GM12874 (cell line): ENCODE measurements around the gene BNIP3.

ENCODE experiments used
- CTCF ChIP-seq: IDR thresholded peaks from 2 replicates; pipeline ENCODE4 v1.5.1; 2011; ENCODE audit warnings: low read depth, mild to moderate bottlenecking, control low read depth, low read length, moderate library complexity; ENCODE audit not compliant: insufficient read depth

BNIP3 gene

DNA sequence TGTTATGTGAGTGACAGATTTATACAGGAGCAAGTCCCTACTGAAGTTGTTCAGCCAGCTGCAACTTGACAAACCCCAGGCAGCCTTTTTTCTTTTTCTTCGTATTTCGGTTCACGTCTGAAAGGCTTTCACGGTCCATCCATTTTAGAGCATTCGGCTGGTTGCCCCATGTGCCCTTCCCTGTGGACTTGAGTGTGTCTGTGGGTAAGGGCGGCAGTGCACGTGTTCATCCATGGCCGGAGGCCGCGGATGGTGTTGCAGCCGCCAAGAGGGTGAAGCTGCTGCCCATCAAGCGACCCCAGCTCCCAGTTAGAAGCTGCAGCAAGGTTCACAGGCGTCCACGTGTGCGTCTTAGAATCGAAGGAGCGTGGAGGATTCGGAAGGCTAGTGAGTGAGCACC, 45.0 kb downstream of the BNIP3 start:
- no peak for TF ChIP-seq CTCF

DNA sequence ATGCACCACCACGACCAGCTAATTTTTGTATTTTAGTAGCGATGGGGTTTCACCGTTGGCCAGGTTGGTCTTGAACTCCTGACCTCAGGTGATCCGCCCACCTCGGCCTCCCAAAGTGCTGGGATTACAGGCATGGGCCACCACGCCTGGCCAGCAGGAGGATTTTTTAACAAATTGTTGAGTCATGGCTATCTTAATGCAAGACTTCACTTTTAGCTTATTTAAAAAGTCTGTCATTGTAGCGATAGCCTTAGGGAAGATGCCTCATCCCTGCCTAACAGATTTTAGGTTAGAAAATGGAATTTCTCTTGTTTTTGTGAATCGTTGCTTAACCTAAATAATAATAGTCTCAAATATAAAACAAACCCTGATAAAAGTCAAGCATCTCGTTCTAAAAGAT, 45.4 kb downstream of the BNIP3 start:
- no peak for TF ChIP-seq CTCF

DNA sequence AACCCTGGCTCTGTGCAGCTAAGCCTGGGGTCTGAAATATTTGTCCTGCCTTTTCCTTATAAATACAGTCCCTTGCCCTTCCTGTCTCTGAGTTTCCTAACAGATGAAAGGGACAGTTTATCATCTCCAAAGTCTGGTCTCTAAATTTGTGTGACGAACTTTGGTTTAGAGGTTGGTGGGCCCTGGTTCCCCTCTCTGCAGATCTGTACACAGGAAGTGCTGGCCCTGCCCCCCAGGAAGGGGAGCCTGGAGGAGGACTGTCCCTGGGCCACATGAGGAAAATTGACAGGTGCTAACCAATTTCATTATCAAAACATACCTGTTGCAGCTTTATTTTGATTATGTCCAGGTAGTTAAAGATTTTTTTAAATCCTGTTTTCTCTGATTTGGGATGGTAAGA, 46.5 kb downstream of the BNIP3 start:
- TF ChIP-seq CTCF: no peak

GRCh38 chr10:131934769-131935168, 47.0 kb downstream of the BNIP3 start:
- TF ChIP-seq CTCF: no peak

DNA sequence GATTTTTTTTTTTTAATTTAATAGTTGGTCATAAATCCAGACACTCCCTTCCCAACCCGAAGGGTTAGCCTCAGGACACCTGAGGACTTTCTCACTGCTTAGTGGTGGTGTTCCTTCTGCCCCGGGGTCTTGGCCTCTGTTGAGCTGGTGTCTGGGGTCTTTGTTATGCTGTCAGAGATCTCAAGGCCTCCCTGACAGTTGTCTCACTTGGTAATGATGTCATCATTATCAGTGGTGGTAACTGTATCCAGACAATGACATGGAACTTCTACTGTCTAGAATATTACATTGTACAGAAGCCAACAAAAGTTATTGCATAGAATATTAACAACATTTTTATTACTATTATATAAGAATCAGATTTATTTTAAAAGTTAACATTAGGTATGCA, 48.0 kb downstream of the BNIP3 start:
- TF ChIP-seq CTCF: no peak

- TF ChIP-seq CTCF: no peak
These were observed 48.6 kb downstream of the BNIP3 start for GRCh38 chr10:131933016-131933695.

DNA sequence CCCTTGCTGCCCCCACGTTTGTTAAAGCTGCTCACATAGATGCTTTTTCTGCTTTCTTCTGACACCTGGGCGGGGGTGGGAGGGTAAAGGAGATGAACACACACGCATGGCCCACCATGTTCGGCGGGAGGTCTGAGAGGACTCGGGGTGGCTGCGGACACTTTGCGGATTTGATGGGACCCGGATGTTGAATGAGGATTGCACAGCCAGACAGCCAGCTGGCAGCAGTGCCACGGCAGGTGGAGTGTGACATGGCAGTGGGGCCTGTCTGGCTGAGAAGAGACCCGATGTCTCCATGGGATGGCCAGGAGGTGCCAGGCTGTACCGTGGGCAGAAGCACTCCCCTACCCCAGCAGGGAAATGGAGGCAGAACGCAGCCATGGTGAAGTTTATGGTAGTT, 49.7 kb downstream of the BNIP3 start:
- no peak for TF ChIP-seq CTCF
